Measurements from ENCODE around the gene C9orf57.

DNA sequence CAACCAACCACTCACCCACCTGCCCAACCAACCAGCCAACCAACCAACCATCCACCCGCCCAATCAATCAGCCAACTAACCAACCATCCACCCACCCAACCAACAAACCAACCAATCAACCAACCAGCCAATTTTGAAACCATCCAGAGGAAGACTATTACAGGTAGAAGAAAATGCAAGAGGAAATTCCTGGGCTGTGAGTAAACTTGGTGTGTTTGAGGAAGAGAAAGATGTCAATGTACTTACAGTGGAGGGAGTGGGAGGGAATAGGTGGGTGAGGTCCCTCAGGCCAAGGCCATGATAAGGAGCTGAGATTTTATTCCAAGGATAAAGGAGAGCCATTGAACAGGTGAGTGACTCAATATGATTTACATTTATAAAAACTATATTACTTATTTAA is 30.4 kb downstream of the C9orf57 start:
- TF ChIP-seq CTCF (IDR thresholded peaks at IDR 0.05; ENCODE audit: low read depth, low read length, poor library complexity, severe bottlenecking) = no peak
- TF ChIP-seq EZH2phosphoT487 (IDR thresholded peaks at IDR 0.05; ENCODE audit: borderline replicate concordance, low read length) = no peak

Data from DOHH2 (cell line).